PC-9 (cell line): ENCODE data around the gene SH3BGRL3. TPM values are rescaled to one million over a fixed set of nuclear protein-coding genes. Genes with fewer than 3 reads are reported as not detected.

Experiments used
- BruUV-seq: library from RNA; stranded (reverse); fragments of 400-500 nt; replicated peaks from 2 replicates; lab custom pipeline; 2021; lab: Mats Ljungman, UMichigan
- CTCF ChIA-PET: fragments of 300-600 bp; sonication (Branson Sonifier 250); formaldehyde crosslinking; loops from one replicate; lab custom pipeline; 2022; ENCODE audit warnings: antibody characterized with exemption; lab: Charles Lee
- POLR2A ChIA-PET: fragments of 300-600 bp; sonication (Branson Sonifier 250); formaldehyde crosslinking; loops from one replicate; lab custom pipeline; 2022; ENCODE audit warnings: antibody characterized with exemption; ENCODE audit not compliant: unreplicated experiment; lab: Charles Lee
- DNase-seq, 2 experiments: peaks; one replicate each; pipeline versions ENCODE4 v3.0.0 to v3.0.0-alpha.2; 2015 to 2022; ENCODE audit warnings: mixed read lengths in 1 of 2
- H2AFZ ChIP-seq: fragments of 200-600 bp; sonication (generic); 2 replicates; pipeline ENCODE4 v1.8.1; 2017; ENCODE audit warnings: antibody characterized with exemption
- H3F3A ChIP-seq: fragments of 200-600 bp; sonication (generic); 2 replicates; pipeline ENCODE4 v1.8.1; 2017; ENCODE audit warnings: antibody characterized with exemption, mild to moderate bottlenecking, low read depth; ENCODE audit not compliant: insufficient read depth
- H3K27ac ChIP-seq: fragments of 200-600 bp; sonication (generic); 2 replicates; pipeline ENCODE4 v1.6.1; 2016; ENCODE audit warnings: mixed run types
- H3K27me3 ChIP-seq: fragments of 200-600 bp; sonication (generic); 2 replicates; pipeline ENCODE4 v1.6.1; 2016; ENCODE audit warnings: low read depth, mixed run types; ENCODE audit not compliant: insufficient read depth
- H3K36me3 ChIP-seq: fragments of 200-600 bp; sonication (generic); 2 replicates; pipeline ENCODE4 v1.6.1; 2016; ENCODE audit warnings: low read depth, mixed run types
- H3K4me1 ChIP-seq: fragments of 200-600 bp; sonication (generic); replicated peaks from 2 replicates; pipeline ENCODE4 v1.6.1; 2016; ENCODE audit warnings: mixed run types; ENCODE audit not compliant: insufficient read depth
- H3K4me2 ChIP-seq: fragments of 200-600 bp; sonication (generic); 2 replicates; pipeline ENCODE4 v1.6.1; 2017; ENCODE audit warnings: mixed run types
- H3K4me3 ChIP-seq: fragments of 200-600 bp; sonication (generic); 2 replicates; pipeline ENCODE4 v1.6.1; 2016; ENCODE audit warnings: mixed run types
- H3K79me2 ChIP-seq: fragments of 200-600 bp; sonication (generic); 2 replicates; pipeline ENCODE4 v1.6.1; 2017; ENCODE audit warnings: low read depth, mixed run types
- H3K9me2 ChIP-seq: fragments of 200-600 bp; sonication (generic); 2 replicates; pipeline ENCODE4 v1.8.1; 2017; ENCODE audit warnings: mild to moderate bottlenecking; ENCODE audit not compliant: insufficient read depth
- H3K9me3 ChIP-seq: fragments of 200-600 bp; sonication (generic); 2 replicates; pipeline ENCODE4 v1.8.1; 2016; ENCODE audit warnings: low read depth; ENCODE audit not compliant: insufficient read depth
- H4K20me1 ChIP-seq: fragments of 200-600 bp; sonication (generic); 2 replicates; pipeline ENCODE4 v1.8.1; 2017; ENCODE audit not compliant: insufficient read depth
- CTCF ChIP-seq: fragments of 200-600 bp; sonication (generic); conservative IDR thresholded peaks from 2 replicates; pipeline ENCODE4 v1.6.1; 2017; ENCODE audit warnings: mixed run types, antibody characterized with exemption, mild to moderate bottlenecking, moderate library complexity
- EZH2 ChIP-seq: fragments of 200-600 bp; sonication (generic); IDR thresholded peaks from 2 replicates; pipeline ENCODE4 v1.8.0; 2017; ENCODE audit warnings: antibody characterized with exemption, low read depth
- intact Hi-C: fragments of 100-400 bp; cut with micrococcal nuclease; formaldehyde crosslinking; loops from one replicate; pipeline ENCODE4 v1.10.0; 2022; ENCODE audit not compliant: unreplicated experiment
- total RNA-seq: library from RNA; stranded (reverse); gene quantifications from 2 replicates; pipeline ENCODE4 v1.2.3, GENCODE V29; 2021

SH3BGRL3 gene
- total RNA-seq, 1 experiment from 2014 or later = 206 TPM

- H3K4me2 ChIP-seq = no peak overlapping the region
Measured at GRCh38 chr1:26283279-26283853, 3.5 kb downstream of the SH3BGRL3 start.

DNA sequence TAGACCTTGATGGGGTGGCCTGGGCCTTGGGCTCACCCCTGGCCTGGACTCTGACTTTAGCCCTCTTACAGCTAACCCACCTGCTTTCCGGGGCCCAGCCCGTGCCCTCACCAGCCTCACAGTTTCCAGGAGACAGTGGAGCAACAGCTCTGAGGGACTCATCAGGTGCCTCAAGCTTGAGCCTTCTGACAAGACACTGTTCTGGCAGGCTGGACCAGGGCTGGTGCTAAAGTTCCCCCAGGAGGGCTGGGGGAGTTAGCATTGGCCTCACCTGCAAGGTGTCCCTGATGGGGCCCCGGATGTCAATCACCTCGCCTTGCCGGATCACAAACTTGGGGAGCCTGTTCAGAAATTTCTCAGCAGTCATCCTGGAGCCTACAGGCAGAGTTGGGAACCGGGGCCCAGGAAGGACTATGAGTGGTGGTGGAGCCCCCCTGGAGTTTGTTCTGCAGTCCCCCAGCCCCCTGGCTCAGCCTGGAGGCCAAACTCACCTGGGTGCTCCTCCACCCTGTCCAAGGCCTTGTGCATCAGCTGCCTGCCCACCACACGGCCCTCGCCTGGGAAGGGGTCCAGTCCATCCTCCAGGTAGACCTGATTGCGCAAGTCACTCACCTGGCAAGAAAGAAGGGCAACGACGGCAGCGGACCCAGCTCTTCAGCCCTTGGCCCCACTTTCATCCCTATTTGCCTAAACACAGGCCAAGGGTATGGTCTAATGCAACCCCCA lies 4.1 kb downstream of the SH3BGRL3 start:
- Histone ChIP-seq H3F3A (peaks cover 8% of the 10 kb centered on the region; the same call in 1 of the 2 replicates), H3K27ac (no peak overlapping the region), H3K36me3 (no peaks in the 10 kb centered on the region), H3K27me3 (no peaks in the 10 kb centered on the region), H3K4me2 (0 out of 2 replicates have a peak overlapping the region, but pooled peaks have one; percentile 40), H3K9me3 (no peaks in the 10 kb centered on the region), H4K20me1 (0 out of 2 replicates have a peak, but pooled peaks cover 3% of the 10 kb centered on the region), H3K4me1 (peaks cover 21% of the 10 kb centered on the region), H3K79me2 (peaks cover 9% of the 10 kb centered on the region; the same call in 1 of the 2 replicates), H3K4me3 (no peak overlapping the region), H3K9me2 (no peaks in the 10 kb centered on the region), H2AFZ (no peak overlapping the region)
- intact Hi-C loops = no loop called here
- ChIA-PET CTCF (interaction anchor here (0.5 to 1.8 kb wide), 7 partner anchors 16 to 133 kb away, joined by 3 to 7 read pairs (median 5); no protein-coding TSS in a partner anchor), POLR2A (interaction anchor here (0.9 kb wide), 1 partner anchor 201 kb away, joined by 5 read pairs; no protein-coding TSS in a partner anchor)
- TF ChIP-seq EZH2 = no peak
- TF ChIP-seq CTCF = no peak
- no peak for DNase-seq
- BruUV-seq = no TSS peak

More at GRCh38 chr1:26283279-26283853, 3.5 kb downstream of the SH3BGRL3 start:
- no peak for DNase-seq
- H3K4me1 ChIP-seq = peaks cover 28% of the 10 kb centered on the region
- no peaks in the 10 kb centered on the region for H3K9me2 ChIP-seq
- H3K36me3 ChIP-seq = no peaks in the 10 kb centered on the region
- H3K27me3 ChIP-seq = no peaks in the 10 kb centered on the region
- intact Hi-C loops = no loop called here
- peaks cover 15% of the 10 kb centered on the region; the same call in 1 of the 2 replicates for H3F3A ChIP-seq
- no peaks in the 10 kb centered on the region for H3K9me3 ChIP-seq
- BruUV-seq = no TSS peak
- ChIA-PET CTCF (interaction anchor here (0.6 kb wide), 1 partner anchor 20 kb away, joined by 6 read pairs; no protein-coding TSS in a partner anchor), POLR2A (no interaction called here)
- H4K20me1 ChIP-seq = 0 out of 2 replicates have a peak, but pooled peaks cover 3% of the 10 kb centered on the region
- H3K27ac ChIP-seq = no peak overlapping the region
- TF ChIP-seq EZH2 = no peak
- no peak for TF ChIP-seq CTCF
- peaks cover 9% of the 10 kb centered on the region; the same call in 1 of the 2 replicates for H3K79me2 ChIP-seq
- H2AFZ ChIP-seq = no peak overlapping the region
- no peak overlapping the region for H3K4me3 ChIP-seq

DNA sequence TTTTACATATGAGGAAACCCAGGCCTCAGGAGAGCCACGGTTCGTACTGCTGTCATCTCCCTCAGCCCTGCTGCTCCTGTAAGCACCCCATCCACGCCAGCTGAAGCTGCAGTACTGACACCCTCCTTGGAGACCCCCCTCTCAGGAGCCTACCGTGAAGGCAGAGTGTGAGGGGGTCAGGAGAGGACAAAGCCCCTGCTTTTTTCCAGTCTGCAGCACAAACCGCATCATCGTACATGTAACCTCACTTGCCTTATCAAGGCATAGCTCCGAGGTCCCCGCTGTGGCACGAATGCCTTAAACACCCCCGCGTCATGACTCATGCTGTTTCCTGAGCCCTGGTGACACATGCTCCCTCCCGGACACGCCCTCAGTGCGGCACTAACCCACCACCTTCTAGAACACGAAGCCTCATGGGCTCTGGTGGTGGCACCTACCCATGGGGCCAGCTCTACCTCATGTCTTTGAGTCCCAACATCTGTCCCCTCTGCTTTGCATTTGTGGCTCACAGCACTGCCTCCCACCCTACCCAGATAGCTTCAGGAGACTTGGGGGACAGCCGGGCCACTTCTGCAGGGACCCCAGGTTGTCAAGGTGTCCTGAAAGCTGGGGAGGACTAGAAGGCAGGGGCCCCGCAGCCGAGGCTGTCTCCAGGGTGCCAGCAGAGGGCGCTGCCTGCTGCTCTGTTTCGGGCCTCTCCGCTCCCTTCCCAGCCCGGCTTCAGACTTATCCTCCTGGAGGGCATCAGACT lies 4.9 kb downstream of the SH3BGRL3 start:
- ChIA-PET POLR2A (interaction anchor here (0.6 to 0.9 kb wide), 2 partner anchors 201 to 580 kb away, joined by 5 to 7 read pairs; no protein-coding TSS in a partner anchor), CTCF (interaction anchor here (0.5 to 1.8 kb wide), 7 partner anchors 9 to 132 kb away, joined by 3 to 7 read pairs (median 5); no protein-coding TSS in a partner anchor)
- Histone ChIP-seq H3K9me2 (no peaks in the 10 kb centered on the region), H2AFZ (no peak overlapping the region), H3K27me3 (no peaks in the 10 kb centered on the region), H3K4me1 (peaks cover 15% of the 10 kb centered on the region), H3K9me3 (no peaks in the 10 kb centered on the region), H3K27ac (no peak overlapping the region), H3K36me3 (no peaks in the 10 kb centered on the region), H3K4me2 (0 out of 2 replicates have a peak overlapping the region, but pooled peaks have one; percentile 40), H3K4me3 (no peak overlapping the region), H4K20me1 (0 out of 2 replicates have a peak, but pooled peaks cover 3% of the 10 kb centered on the region), H3K79me2 (peaks cover 9% of the 10 kb centered on the region; the same call in 1 of the 2 replicates), H3F3A (peaks cover 4% of the 10 kb centered on the region; the same call in 1 of the 2 replicates)
- BruUV-seq = TSS peak; percentile 4
- TF ChIP-seq CTCF (peak; percentile 65), EZH2 (no peak)
- intact Hi-C loops = no loop called here
- peak; percentile 83 to 84 for DNase-seq
